Spleen (tissue), 11 donors: ENCODE measurements around the gene MYO16. TPM values are rescaled to one million over a fixed set of nuclear protein-coding genes. Genes with fewer than 3 reads are reported as not detected.

Experiments used
- DNase-seq: peaks from one replicate; pipeline ENCODE4 v3.0.0-alpha.2; 2020
- H3K27ac ChIP-seq, 8 donors: fragments of 200-600 bp; sonication (generic) in 7 of 8; 1 replicate in 4 of 8; 2 replicates in 4 of 8; pipeline versions ENCODE4 v1.5.0 to v1.8.0; 2016 to 2021; ENCODE audit warnings: inconsistent platforms in 4 of 8, mild to moderate bottlenecking in 4 of 8, moderate library complexity in 1 of 8
- H3K27me3 ChIP-seq, 7 donors: fragments of 200-600 bp; sonication (generic) in 6 of 7; replicated peaks in 1 of 7; 1 replicate in 4 of 7; 2 replicates in 3 of 7; pipeline versions ENCODE4 v1.5.0 to v1.8.0; 2016 to 2021; ENCODE audit warnings: inconsistent platforms in 3 of 7, mild to moderate bottlenecking in 1 of 7
- H3K36me3 ChIP-seq, 6 donors: fragments of 200-600 bp; sonication (generic) in 5 of 6; 1 replicate in 4 of 6; 2 replicates in 2 of 6; pipeline versions ENCODE4 v1.5.0 to v1.8.0; 2016 to 2021; ENCODE audit warnings: inconsistent platforms in 2 of 6
- H3K4me1 ChIP-seq, 6 donors: fragments of 200-600 bp; sonication (generic) in 5 of 6; 1 replicate in 3 of 6; 2 replicates in 3 of 6; pipeline versions ENCODE4 v1.5.0 to v1.8.0; 2016 to 2021; ENCODE audit warnings: inconsistent platforms in 3 of 6
- H3K4me3 ChIP-seq, 8 donors: fragments of 200-600 bp; sonication (generic) in 7 of 8; 1 replicate in 4 of 8; 2 replicates in 4 of 8; pipeline versions ENCODE4 v1.5.0 to v1.8.0; 2016 to 2021; ENCODE audit warnings: inconsistent platforms in 4 of 8, mild to moderate bottlenecking in 4 of 8, moderate library complexity in 2 of 8
- H3K9me3 ChIP-seq, 8 donors: fragments of 200-600 bp; sonication (generic) in 7 of 8; 1 replicate in 4 of 8; 2 replicates in 4 of 8; pipeline versions ENCODE4 v1.5.0 to v1.8.0; 2016 to 2021; ENCODE audit warnings: inconsistent platforms in 4 of 8
- CTCF ChIP-seq, 11 experiments: fragments of 200-600 bp in 7 of 11; fragments of 450-650 bp in 4 of 11; sonication (generic) in 4 of 11; IDR thresholded peaks in 8 of 11; conservative IDR thresholded peaks in 3 of 11; 1 replicate in 7 of 11; 2 replicates in 4 of 11; pipeline versions ENCODE4 v1.4.0 to v1.8.0; 2016 to 2021; ENCODE audit warnings: antibody characterized with exemption in 11 of 11, inconsistent platforms in 4 of 11, mild to moderate bottlenecking in 1 of 11
- POLR2A ChIP-seq, 3 donors: fragments of 450-650 bp; IDR thresholded peaks; one replicate each; pipeline ENCODE4 v1.5.1; 2017; ENCODE audit warnings: antibody characterized with exemption in 3 of 3, mild to moderate bottlenecking in 1 of 3
- POLR2AphosphoS5 ChIP-seq, 3 donors: sonication (generic); formaldehyde crosslinking; IDR thresholded peaks; one replicate each; pipeline ENCODE4 v1.5.1; 2017; ENCODE audit warnings: antibody characterized with exemption in 3 of 3
- WGBS, 5 donors: extraction: QIAGEN DNeasy Blood & Tissue Kit in 3 of 5; methylation state at CpG; one replicate each; pipeline versions ENCODE4 v1.1.5 to v1.1.7; 2013 to 2018; 5-methylcytosine and 5-hydroxymethylcytosine counted together
- intact Hi-C: fragments of 100-400 bp; cut with DNase I; formaldehyde crosslinking; loops from one replicate; pipeline ENCODE4 v1.15.0; 2023; ENCODE audit warnings: low total_unique reads
- polyA plus RNA-seq, 3 donors: library from polyadenylated mRNA; stranded (reverse); fragments of 200-250 nt; gene quantifications; one replicate each; pipeline ENCODE4 v1.2.1, GENCODE V29; 2013
- total RNA-seq, 7 donors: library from RNA; depleted of rRNA in 3 of 7; stranded (reverse); fragments of >200 nt in 3 of 7; fragmentation: NEBNext Ultra II Directional in 4 of 7; extraction: Animal tissue kit (Norgen Biotek cat#: 25700) in 4 of 7; gene quantifications; one replicate each; pipeline versions ENCODE4 v1.1.0 to v1.2.1, GENCODE V29; 2016 to 2021
- donor health status: healthy with polysubstance abuse.
- donor health status: DM: no; HTN: no; CAD: no; lungs with moderate emphysema.
- donor health status: DM: no; HTN: no; CAD: no.
- donor health status: Bipolar disorder and iron deficiency.
- donor health status: healthy.
- donor health status: DM: no; HTN: no; CAD: no.
- donor health status: DM: yes; HTN: yes; CAD: no.

MYO16 gene
- total and polyA plus RNA-seq, 10 donors: 0.03 to 0.51 (median 0.26) TPM; not detected in 1

GRCh38 chr13:108858676-108859075 is 229.3 kb downstream of the MYO16 start:
- H3K9me3 ChIP-seq: no peaks in the 10 kb centered on the region
- intact Hi-C loops: no loop called here
- WGBS, 5 donors: 81 to 93% (median 89%) methylated on average over 5 of the region's 5 CpGs
- no peak for DNase-seq
- H3K4me1 ChIP-seq: no peaks in the 10 kb centered on the region
- peak overlapping the region in 1 of 8 donors; percentile 10 for H3K27ac ChIP-seq
- TF ChIP-seq POLR2A (IDR thresholded peaks at IDR 0.05) (no peak), CTCF (IDR thresholded peaks at IDR 0.05 in 8 of 11, conservative IDR thresholded peaks at IDR 0.05 in 3 of 11) (no peak), POLR2AphosphoS5 (IDR thresholded peaks at IDR 0.05) (no peak)
- H3K27me3 ChIP-seq: no peaks in the 10 kb centered on the region
- H3K4me3 ChIP-seq: no peak overlapping the region
- no peaks in the 10 kb centered on the region for H3K36me3 ChIP-seq

GRCh38 chr13:108859197-108860012 is 230.0 kb downstream of the MYO16 start:
- Histone ChIP-seq H3K4me1 (no peaks in the 10 kb centered on the region), H3K27ac (peak overlapping the region in 2 of 8 donors; percentile 5 to 21), H3K27me3 (no peaks in the 10 kb centered on the region), H3K4me3 (no peak overlapping the region), H3K9me3 (no peaks in the 10 kb centered on the region), H3K36me3 (no peaks in the 10 kb centered on the region)
- TF ChIP-seq POLR2A (IDR thresholded peaks at IDR 0.05) (no peak), CTCF (IDR thresholded peaks at IDR 0.05 in 8 of 11, conservative IDR thresholded peaks at IDR 0.05 in 3 of 11) (no peak), POLR2AphosphoS5 (IDR thresholded peaks at IDR 0.05) (no peak)
- 50 to 67% (median 60%) methylated on average over 8 of the region's 8 CpGs for WGBS, 5 donors
- intact Hi-C loops: no loop called here
- no peak for DNase-seq

- DNase-seq: no peak
- Histone ChIP-seq H3K9me3 (no peaks in the 10 kb centered on the region), H3K36me3 (no peaks in the 10 kb centered on the region), H3K27ac (no peak overlapping the region), H3K4me3 (no peak overlapping the region), H3K27me3 (no peaks in the 10 kb centered on the region), H3K4me1 (no peaks in the 10 kb centered on the region)
- intact Hi-C loops: no loop called here
- 70 to 82% (median 79%) methylated on average over 3 of the region's 3 CpGs for WGBS, 5 donors
- TF ChIP-seq POLR2A (IDR thresholded peaks at IDR 0.05) (no peak), POLR2AphosphoS5 (IDR thresholded peaks at IDR 0.05) (no peak), CTCF (IDR thresholded peaks at IDR 0.05 in 8 of 11, conservative IDR thresholded peaks at IDR 0.05 in 3 of 11) (no peak)
These were observed 231.0 kb downstream of the MYO16 start for GRCh38 chr13:108860418-108860817.

- Histone ChIP-seq H3K4me1 (no peaks in the 10 kb centered on the region), H3K9me3 (peaks cover 0 to 16% (median 9%) of the 10 kb centered on the region in 8 donors), H3K4me3 (no peak overlapping the region), H3K27ac (no peak overlapping the region), H3K36me3 (no peaks in the 10 kb centered on the region), H3K27me3 (no peaks in the 10 kb centered on the region)
- WGBS, 5 donors: 59 to 81% (median 71%) methylated on average over 2 of the region's 2 CpGs
- intact Hi-C loops: no loop called here
- no peak for DNase-seq
- TF ChIP-seq CTCF (IDR thresholded peaks at IDR 0.05 in 8 of 11, conservative IDR thresholded peaks at IDR 0.05 in 3 of 11) (no peak), POLR2AphosphoS5 (IDR thresholded peaks at IDR 0.05) (no peak), POLR2A (IDR thresholded peaks at IDR 0.05) (no peak)
These were observed 247.9 kb downstream of the MYO16 start for GRCh38 chr13:108877300-108877699.
